Measurements from ENCODE around the gene GSK3B. TPM values are rescaled to one million over a fixed set of nuclear protein-coding genes. Genes with fewer than 3 reads are reported as not detected.
A peak's percentile ranks its signal among the peaks of the same experiment; 100 is the strongest.

GSK3B gene
- total and polyA plus RNA-seq, 2 donors (not counting 1 experiment from before 2014, with no cell fraction given) = 12.3 to 33.3 TPM

- no peak for TF ChIP-seq CTCF (IDR thresholded peaks at IDR 0.05)
- TF ChIP-seq EZH2 (IDR thresholded peaks at IDR 0.05; ENCODE audit: borderline replicate concordance, insufficient read depth, low read depth, low read length, poor library complexity, severe bottlenecking) = no peak
- peaks cover 49% of the 10 kb centered on the region for H3K79me2 ChIP-seq (ENCODE audit: control insufficient read depth, insufficient read depth, low read length)
- H3K9me3 ChIP-seq (ENCODE audit: control extremely low read depth in 1 of 3, control insufficient read depth in 2 of 3, insufficient read depth in 1 of 3, low read length in 2 of 3) = peaks cover 0 to 4% (median 3%) of the 10 kb centered on the region in 3 donors
- Mint-ChIP-seq H3K27me3 (no peaks in the 10 kb centered on the region), H3K27ac (no peak overlapping the region), H3K9me3 (ENCODE audit: insufficient read depth) (peaks cover 4% of the 10 kb centered on the region), H3K4me3 (no peak overlapping the region), H3K4me1 (peaks cover 27% of the 10 kb centered on the region)
- ATAC-seq (ENCODE audit: low read depth) (no peak), DNase-seq (no peak)
- no peaks in the 10 kb centered on the region for H3K4me1 ChIP-seq (ENCODE audit: control insufficient read depth in 2 of 2, insufficient read depth in 2 of 2, low read length in 2 of 2)
- POLR2A ChIA-PET = no interaction called here
- H3K27me3 ChIP-seq (replicated peaks in 1 of 4; ENCODE audit: control extremely low read depth in 1 of 4, control insufficient read depth in 3 of 4, insufficient read depth in 4 of 4, low read length in 3 of 4) = no peaks in the 10 kb centered on the region
- H3K27ac ChIP-seq (ENCODE audit: low read length in 2 of 2) = no peak overlapping the region
- no peak overlapping the region for H3K9ac ChIP-seq (ENCODE audit: low read length)
- intact Hi-C loops (cut with micrococcal nuclease) = no loop called here
- WGBS (ENCODE audit: insufficient coverage) = 100% methylated on average over 1 of the region's 1 CpG
- no peak overlapping the region for H3K4me2 ChIP-seq (replicated peaks; ENCODE audit: low read depth, low read length, poor library complexity, severe bottlenecking)
- CTCF ChIA-PET = no interaction called here
- H3K36me3 ChIP-seq (replicated peaks in 1 of 2; ENCODE audit: control extremely low read depth in 1 of 2, control insufficient read depth in 1 of 2, extremely low read depth in 1 of 2, insufficient read depth in 2 of 2, low read length in 1 of 2) = peaks cover 0 to 3% of the 10 kb centered on the region in 2 experiments
- H4K20me1 ChIP-seq (ENCODE audit: control insufficient read depth, insufficient read depth, low read length, poor library complexity, severe bottlenecking) = peaks cover 7% of the 10 kb centered on the region
- no peak overlapping the region for H3K4me3 ChIP-seq (ENCODE audit: control extremely low read depth in 1 of 5, extremely low read depth in 1 of 5, insufficient read depth in 1 of 5, low read depth in 2 of 5, low read length in 4 of 5)
- H2AFZ ChIP-seq (ENCODE audit: insufficient read depth, low read depth, low read length, poor library complexity, severe bottlenecking) = no peak overlapping the region
These were observed 155.2 kb downstream of the GSK3B start for GRCh38 chr3:119939077-119939476.

GRCh38 chr3:119937229-119937628, 157.0 kb downstream of the GSK3B start:
- H3K4me3 Mint-ChIP-seq = no peak overlapping the region
- H3K9me3 Mint-ChIP-seq (ENCODE audit: insufficient read depth) = peaks cover 4% of the 10 kb centered on the region
- Histone ChIP-seq H3K36me3 (replicated peaks in 1 of 2; ENCODE audit: control extremely low read depth in 1 of 2, control insufficient read depth in 1 of 2, extremely low read depth in 1 of 2, insufficient read depth in 2 of 2, low read length in 1 of 2) (peaks cover 0 to 3% of the 10 kb centered on the region in 2 experiments), H3K27me3 (replicated peaks in 1 of 4; ENCODE audit: control extremely low read depth in 1 of 4, control insufficient read depth in 3 of 4, insufficient read depth in 4 of 4, low read length in 3 of 4) (no peaks in the 10 kb centered on the region), H2AFZ (ENCODE audit: insufficient read depth, low read depth, low read length, poor library complexity, severe bottlenecking) (no peak overlapping the region), H3K4me1 (ENCODE audit: control insufficient read depth in 2 of 2, insufficient read depth in 2 of 2, low read length in 2 of 2) (no peaks in the 10 kb centered on the region), H3K9ac (ENCODE audit: low read length) (no peak overlapping the region), H3K9me3 (ENCODE audit: control extremely low read depth in 1 of 3, control insufficient read depth in 2 of 3, insufficient read depth in 1 of 3, low read length in 2 of 3) (peaks cover 0 to 4% (median 3%) of the 10 kb centered on the region in 3 donors), H4K20me1 (ENCODE audit: control insufficient read depth, insufficient read depth, low read length, poor library complexity, severe bottlenecking) (peaks cover 11% of the 10 kb centered on the region), H3K27ac (ENCODE audit: low read length in 2 of 2) (no peak overlapping the region), H3K4me2 (replicated peaks; ENCODE audit: low read depth, low read length, poor library complexity, severe bottlenecking) (peak overlapping the region; percentile 7), H3K79me2 (ENCODE audit: control insufficient read depth, insufficient read depth, low read length) (peaks cover 45% of the 10 kb centered on the region), H3K4me3 (ENCODE audit: control extremely low read depth in 1 of 5, extremely low read depth in 1 of 5, insufficient read depth in 1 of 5, low read depth in 2 of 5, low read length in 4 of 5) (no peak overlapping the region)
- 22% methylated on average over 1 of the region's 2 CpGs for WGBS (ENCODE audit: insufficient coverage)
- peaks cover 26% of the 10 kb centered on the region for H3K4me1 Mint-ChIP-seq
- ATAC-seq (ENCODE audit: low read depth) = peak; percentile 31
- intact Hi-C loops (cut with micrococcal nuclease) = no loop called here
- POLR2A ChIA-PET = no interaction called here
- no peak for TF ChIP-seq CTCF (IDR thresholded peaks at IDR 0.05)
- TF ChIP-seq EZH2 (IDR thresholded peaks at IDR 0.05; ENCODE audit: borderline replicate concordance, insufficient read depth, low read depth, low read length, poor library complexity, severe bottlenecking) = no peak
- no peaks in the 10 kb centered on the region for H3K27me3 Mint-ChIP-seq
- CTCF ChIA-PET = no interaction called here
- DNase-seq = peak; percentile 5
- no peak overlapping the region for H3K27ac Mint-ChIP-seq

All from B cell (primary cell).